GM23338 (cell line): ENCODE results near the gene ASTN1. TPM values are rescaled to one million over a fixed set of nuclear protein-coding genes. Genes with fewer than 3 reads are reported as not detected.

ENCODE experiments used
- ATAC-seq: fragments of 200-7000 bp; cut with Tn5 transposase; 3 replicates; pipeline ENCODE4 v1.9.1; 2020
- DNase-seq: peaks from one replicate; pipeline ENCODE4 v3.0.0-alpha.2; 2015; ENCODE audit warnings: low spot score
- H2AFZ ChIP-seq: fragments of 200-600 bp; sonication (generic); 2 replicates; pipeline ENCODE4 v1.8.0; 2016; ENCODE audit warnings: antibody characterized with exemption, mild to moderate bottlenecking, moderate library complexity
- H3F3A ChIP-seq: fragments of 200-600 bp; sonication (generic); replicated peaks from 2 replicates; pipeline ENCODE4 v1.8.0; 2017; ENCODE audit warnings: antibody characterized with exemption, mixed run types, low read depth
- H3K27ac ChIP-seq: fragments of 200-600 bp; sonication (generic); 2 replicates; pipeline ENCODE4 v1.6.1; 2016; ENCODE audit warnings: low read depth
- H3K27me3 ChIP-seq: fragments of 200-600 bp; sonication (generic); 2 replicates; pipeline ENCODE4 v1.8.0; 2016; ENCODE audit warnings: mild to moderate bottlenecking, mixed run types, moderate library complexity; ENCODE audit not compliant: insufficient read depth
- H3K36me3 ChIP-seq: fragments of 200-600 bp; sonication (generic); 2 replicates; pipeline ENCODE4 v1.8.0; 2016; ENCODE audit warnings: mild to moderate bottlenecking; ENCODE audit not compliant: insufficient read depth
- H3K4me1 ChIP-seq: fragments of 200-600 bp; sonication (generic); 2 replicates; pipeline ENCODE4 v1.8.0; 2016; ENCODE audit warnings: mild to moderate bottlenecking, moderate library complexity; ENCODE audit not compliant: insufficient read depth
- H3K4me2 ChIP-seq: fragments of 200-600 bp; sonication (generic); 2 replicates; pipeline ENCODE4 v1.7.1; 2017; ENCODE audit warnings: mixed run types
- H3K4me3 ChIP-seq: fragments of 200-600 bp; sonication (generic); 2 replicates; pipeline ENCODE4 v1.6.1; 2016; ENCODE audit warnings: mixed run types
- H3K79me2 ChIP-seq: fragments of 200-600 bp; sonication (generic); replicated peaks from 2 replicates; pipeline ENCODE4 v1.8.0; 2017; ENCODE audit warnings: mild to moderate bottlenecking; ENCODE audit not compliant: insufficient read depth
- H3K9me2 ChIP-seq: fragments of 200-600 bp; sonication (generic); 2 replicates; pipeline ENCODE4 v1.8.0; 2017; ENCODE audit not compliant: insufficient read depth
- H4K20me1 ChIP-seq: fragments of 200-600 bp; sonication (generic); replicated peaks from 2 replicates; pipeline ENCODE4 v1.8.0; 2017; ENCODE audit warnings: mild to moderate bottlenecking; ENCODE audit not compliant: insufficient read depth
- H3K27ac Mint-ChIP-seq: 2 replicates; pipeline ENCODE4 v1.8.0; 2020; ENCODE audit warnings: inconsistent platforms, mild to moderate bottlenecking, moderate library complexity, mixed read lengths
- H3K27me3 Mint-ChIP-seq: 3 replicates; pipeline ENCODE4 v1.8.0; 2022; ENCODE audit warnings: low read depth, mild to moderate bottlenecking, moderate library complexity, mixed read lengths, inconsistent platforms; ENCODE audit not compliant: insufficient read depth, poor library complexity
- H3K36me3 Mint-ChIP-seq: 3 replicates; pipeline ENCODE4 v1.8.0; 2021; ENCODE audit warnings: low read depth, mild to moderate bottlenecking, inconsistent platforms, moderate library complexity, mixed read lengths
- H3K4me1 Mint-ChIP-seq: 3 replicates; pipeline ENCODE4 v1.8.0; 2020; ENCODE audit warnings: mild to moderate bottlenecking, inconsistent platforms, mixed read lengths
- H3K4me3 Mint-ChIP-seq: 3 replicates; pipeline ENCODE4 v1.8.0; 2021; ENCODE audit warnings: moderate library complexity, mild to moderate bottlenecking, inconsistent platforms, mixed read lengths
- H3K9me3 Mint-ChIP-seq: 3 replicates; pipeline ENCODE4 v1.8.0; 2020; ENCODE audit warnings: moderate library complexity, mild to moderate bottlenecking, inconsistent platforms, mixed read lengths
- EZH2 ChIP-seq: fragments of 200-600 bp; sonication (generic); IDR thresholded peaks from one replicate; pipeline ENCODE4 v1.8.0; 2017; ENCODE audit warnings: antibody characterized with exemption, mild to moderate bottlenecking, low read depth; ENCODE audit not compliant: unreplicated experiment
- JUNB ChIP-seq: IDR thresholded peaks from one replicate; pipeline ENCODE4 v1.6.1; 2016; ENCODE audit warnings: antibody characterized with exemption; ENCODE audit not compliant: unreplicated experiment
- NANOG ChIP-seq: IDR thresholded peaks from 2 replicates; pipeline ENCODE4 v1.6.1; 2016; ENCODE audit warnings: antibody characterized with exemption, borderline replicate concordance
- POLR2AphosphoS5 ChIP-seq: IDR thresholded peaks from 2 replicates; pipeline ENCODE4 v1.6.1; 2016; ENCODE audit warnings: antibody characterized with exemption, low read depth
- STAT1 ChIP-seq: IDR thresholded peaks from one replicate; pipeline ENCODE4 v1.6.1; 2016; ENCODE audit warnings: antibody characterized with exemption; ENCODE audit not compliant: unreplicated experiment
- microRNA counts: library from miRNA; unstranded; fragments of <30 nt; microRNA quantifications from one replicate; lab custom pipeline; 2017
- microRNA-seq: library from miRNA; unstranded; fragments of <30 nt; microRNA quantifications from one replicate; pipeline ENCODE4, GENCODE V29; 2017
- polyA plus RNA-seq: library from polyadenylated mRNA; unstranded; fragments of >200 nt; fragmentation: Nextera tagmentation; extraction: Ambion mirVana; gene quantifications from 2 replicates; pipeline ENCODE4 v1.2.1, GENCODE V29; 2016
- small RNA-seq: library from RNA; depleted of rRNA; stranded (forward); fragments of <200 nt; gene quantifications from one replicate; pipeline ENCODE3, GENCODE V24; 2014; ENCODE audit warnings: low replicate concordance
- total RNA-seq: library from RNA; depleted of rRNA; stranded (reverse); fragments of >200 nt; shearing (Covaris generic); gene quantifications from 2 replicates; pipeline ENCODE4 v1.2.3, GENCODE V29; 2014; rRNA removed
- TF ChIP-seq, protein P1 (sequence below): fragments of 250-450 bp; sonication (Bioruptor Pico); IDR thresholded peaks from 2 replicates; pipeline ENCODE4 v1.5.0; 2020; ENCODE audit warnings: mild to moderate bottlenecking, moderate library complexity
- TF ChIP-seq, protein P2 (sequence below): IDR thresholded peaks from 2 replicates; pipeline ENCODE4 v1.6.1; 2016; ENCODE audit warnings: antibody characterized with exemption

Gene ASTN1
- total and polyA plus RNA-seq, 2 experiments from 2014 or later, result 2.0 to 5.2 TPM

DNA sequence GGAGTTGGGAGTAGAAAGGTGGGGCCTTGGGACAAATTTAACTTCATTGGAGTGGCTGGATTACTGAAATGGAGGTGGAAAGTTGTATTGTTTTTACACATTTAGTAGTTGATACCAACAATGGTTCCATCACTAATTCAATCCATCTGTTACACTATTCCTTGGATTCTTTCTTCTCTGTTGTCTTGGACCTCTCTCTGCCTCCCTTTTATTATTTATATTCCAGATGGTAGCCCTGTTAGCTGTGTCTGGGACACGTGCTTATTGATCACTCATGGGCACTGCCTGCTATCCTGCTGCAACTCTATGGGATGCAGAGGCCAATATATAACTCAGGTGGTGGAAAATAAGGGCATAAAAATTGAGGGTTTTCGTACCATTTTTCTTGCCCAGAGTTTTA, 355.2 kb downstream of the ASTN1 start:
- Histone ChIP-seq H3F3A (no peaks in the 10 kb centered on the region), H3K27me3 (no peaks in the 10 kb centered on the region), H3K4me3 (no peak overlapping the region), H4K20me1 (no peaks in the 10 kb centered on the region), H3K4me2 (no peak overlapping the region), H3K4me1 (peaks cover 33% of the 10 kb centered on the region), H3K27ac (no peak overlapping the region), H3K9me2 (no peaks in the 10 kb centered on the region; the same call in 1 of the 2 replicates), H3K36me3 (no peaks in the 10 kb centered on the region), H2AFZ (no peak overlapping the region), H3K79me2 (no peaks in the 10 kb centered on the region)
- H3K27ac Mint-ChIP-seq, result no peak overlapping the region
- peaks cover 4% of the 10 kb centered on the region; the same call in 2 of the 3 replicates for H3K9me3 Mint-ChIP-seq
- ATAC-seq, result no peak
- no peak overlapping the region for H3K4me3 Mint-ChIP-seq
- peaks cover 2% of the 10 kb centered on the region for H3K27me3 Mint-ChIP-seq
- peaks cover 23% of the 10 kb centered on the region for H3K4me1 Mint-ChIP-seq
- H3K36me3 Mint-ChIP-seq, result peaks cover 3% of the 10 kb centered on the region; the same call in 1 of the 3 replicates
- no peak for DNase-seq
- TF ChIP-seq STAT1, result no peak
- TF ChIP-seq EZH2, result no peak
- TF ChIP-seq, protein P1, sequence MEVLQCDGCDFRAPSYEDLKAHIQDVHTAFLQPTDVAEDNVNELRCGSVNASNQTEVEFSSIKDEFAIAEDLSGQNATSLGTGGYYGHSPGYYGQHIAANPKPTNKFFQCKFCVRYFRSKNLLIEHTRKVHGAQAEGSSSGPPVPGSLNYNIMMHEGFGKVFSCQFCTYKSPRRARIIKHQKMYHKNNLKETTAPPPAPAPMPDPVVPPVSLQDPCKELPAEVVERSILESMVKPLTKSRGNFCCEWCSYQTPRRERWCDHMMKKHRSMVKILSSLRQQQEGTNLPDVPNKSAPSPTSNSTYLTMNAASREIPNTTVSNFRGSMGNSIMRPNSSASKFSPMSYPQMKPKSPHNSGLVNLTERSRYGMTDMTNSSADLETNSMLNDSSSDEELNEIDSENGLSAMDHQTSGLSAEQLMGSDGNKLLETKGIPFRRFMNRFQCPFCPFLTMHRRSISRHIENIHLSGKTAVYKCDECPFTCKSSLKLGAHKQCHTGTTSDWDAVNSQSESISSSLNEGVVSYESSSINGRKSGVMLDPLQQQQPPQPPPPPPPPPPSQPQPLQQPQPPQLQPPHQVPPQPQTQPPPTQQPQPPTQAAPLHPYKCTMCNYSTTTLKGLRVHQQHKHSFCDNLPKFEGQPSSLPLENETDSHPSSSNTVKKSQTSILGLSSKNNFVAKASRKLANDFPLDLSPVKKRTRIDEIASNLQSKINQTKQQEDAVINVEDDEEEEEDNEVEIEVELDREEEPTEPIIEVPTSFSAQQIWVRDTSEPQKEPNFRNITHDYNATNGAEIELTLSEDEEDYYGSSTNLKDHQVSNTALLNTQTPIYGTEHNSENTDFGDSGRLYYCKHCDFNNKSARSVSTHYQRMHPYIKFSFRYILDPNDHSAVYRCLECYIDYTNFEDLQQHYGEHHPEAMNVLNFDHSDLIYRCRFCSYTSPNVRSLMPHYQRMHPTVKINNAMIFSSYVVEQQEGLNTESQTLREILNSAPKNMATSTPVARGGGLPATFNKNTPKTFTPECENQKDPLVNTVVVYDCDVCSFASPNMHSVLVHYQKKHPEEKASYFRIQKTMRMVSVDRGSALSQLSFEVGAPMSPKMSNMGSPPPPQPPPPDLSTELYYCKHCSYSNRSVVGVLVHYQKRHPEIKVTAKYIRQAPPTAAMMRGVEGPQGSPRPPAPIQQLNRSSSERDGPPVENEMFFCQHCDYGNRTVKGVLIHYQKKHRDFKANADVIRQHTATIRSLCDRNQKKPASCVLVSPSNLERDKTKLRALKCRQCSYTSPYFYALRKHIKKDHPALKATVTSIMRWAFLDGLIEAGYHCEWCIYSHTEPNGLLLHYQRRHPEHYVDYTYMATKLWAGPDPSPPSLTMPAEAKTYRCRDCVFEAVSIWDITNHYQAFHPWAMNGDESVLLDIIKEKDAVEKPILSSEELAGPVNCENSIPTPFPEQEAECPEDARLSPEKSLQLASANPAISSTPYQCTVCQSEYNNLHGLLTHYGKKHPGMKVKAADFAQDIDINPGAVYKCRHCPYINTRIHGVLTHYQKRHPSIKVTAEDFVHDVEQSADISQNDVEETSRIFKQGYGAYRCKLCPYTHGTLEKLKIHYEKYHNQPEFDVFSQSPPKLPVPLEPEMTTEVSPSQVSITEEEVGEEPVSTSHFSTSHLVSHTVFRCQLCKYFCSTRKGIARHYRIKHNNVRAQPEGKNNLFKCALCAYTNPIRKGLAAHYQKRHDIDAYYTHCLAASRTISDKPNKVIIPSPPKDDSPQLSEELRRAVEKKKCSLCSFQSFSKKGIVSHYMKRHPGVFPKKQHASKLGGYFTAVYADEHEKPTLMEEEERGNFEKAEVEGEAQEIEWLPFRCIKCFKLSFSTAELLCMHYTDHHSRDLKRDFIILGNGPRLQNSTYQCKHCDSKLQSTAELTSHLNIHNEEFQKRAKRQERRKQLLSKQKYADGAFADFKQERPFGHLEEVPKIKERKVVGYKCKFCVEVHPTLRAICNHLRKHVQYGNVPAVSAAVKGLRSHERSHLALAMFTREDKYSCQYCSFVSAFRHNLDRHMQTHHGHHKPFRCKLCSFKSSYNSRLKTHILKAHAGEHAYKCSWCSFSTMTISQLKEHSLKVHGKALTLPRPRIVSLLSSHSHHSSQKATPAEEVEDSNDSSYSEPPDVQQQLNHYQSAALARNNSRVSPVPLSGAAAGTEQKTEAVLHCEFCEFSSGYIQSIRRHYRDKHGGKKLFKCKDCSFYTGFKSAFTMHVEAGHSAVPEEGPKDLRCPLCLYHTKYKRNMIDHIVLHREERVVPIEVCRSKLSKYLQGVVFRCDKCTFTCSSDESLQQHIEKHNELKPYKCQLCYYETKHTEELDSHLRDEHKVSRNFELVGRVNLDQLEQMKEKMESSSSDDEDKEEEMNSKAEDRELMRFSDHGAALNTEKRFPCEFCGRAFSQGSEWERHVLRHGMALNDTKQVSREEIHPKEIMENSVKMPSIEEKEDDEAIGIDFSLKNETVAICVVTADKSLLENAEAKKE (CRISPR knock-in tag), result no peak
- no peak for TF ChIP-seq JUNB
- TF ChIP-seq, protein P2, sequence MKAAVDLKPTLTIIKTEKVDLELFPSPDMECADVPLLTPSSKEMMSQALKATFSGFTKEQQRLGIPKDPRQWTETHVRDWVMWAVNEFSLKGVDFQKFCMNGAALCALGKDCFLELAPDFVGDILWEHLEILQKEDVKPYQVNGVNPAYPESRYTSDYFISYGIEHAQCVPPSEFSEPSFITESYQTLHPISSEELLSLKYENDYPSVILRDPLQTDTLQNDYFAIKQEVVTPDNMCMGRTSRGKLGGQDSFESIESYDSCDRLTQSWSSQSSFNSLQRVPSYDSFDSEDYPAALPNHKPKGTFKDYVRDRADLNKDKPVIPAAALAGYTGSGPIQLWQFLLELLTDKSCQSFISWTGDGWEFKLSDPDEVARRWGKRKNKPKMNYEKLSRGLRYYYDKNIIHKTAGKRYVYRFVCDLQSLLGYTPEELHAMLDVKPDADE, result no peak
- no peak for TF ChIP-seq POLR2AphosphoS5
- TF ChIP-seq NANOG, result no peak

MicroRNAs within 50 kb of the gene (microRNA counts, 767-probe panel; counts per million panel counts)
- not detected for microRNA hsa-miR-488-3p (lab: Ali Mortazavi, UCI)

Small RNA genes lying within 50 kb of the gene (microRNA-seq; reads per million reads assigned to microRNA genes)
- gene MIR488, result 2.0 reads per million

Small RNA genes lying within 50 kb of the gene (small RNA-seq; reads per million reads assigned to genes)
- 0.20 reads per million for gene MIR488

Other genes starting within 250 kb of the ASTN1 start
- gene BRINP2, start 6.2 kb upstream of the ASTN1 start, total RNA-seq, result 0.16 and 0.52 TPM in 2 replicates
- 0.10 and 0.30 TPM in 2 replicates for gene BRINP2, start 6.2 kb upstream of the ASTN1 start, polyA plus RNA-seq